Tibial artery (tissue), 4 donors: ENCODE results near the gene PDILT.

ENCODE experiments used
- DNase-seq, 2 donors: peaks; one replicate each; pipeline ENCODE4 v3.0.0-alpha.2; 2019
- H3K27ac ChIP-seq, 2 donors: fragments of 200-600 bp; sonication (generic) in 1 of 2; 1 replicate in 1 of 2; 2 replicates in 1 of 2; pipeline ENCODE4 v1.5.1; 2018 to 2019; ENCODE audit warnings: mild to moderate bottlenecking in 1 of 2
- H3K27me3 ChIP-seq, 2 donors: fragments of 200-600 bp; sonication (generic) in 1 of 2; one replicate each; pipeline versions ENCODE4 v1.5.1 to v1.6.0; 2016 to 2019
- H3K36me3 ChIP-seq, 3 donors: fragments of 200-600 bp; sonication (generic) in 2 of 3; one replicate each; pipeline ENCODE4 v1.5.1; 2016 to 2019; ENCODE audit warnings: mild to moderate bottlenecking in 2 of 3
- H3K4me1 ChIP-seq, 4 donors: fragments of 200-600 bp; sonication (generic) in 2 of 4; 1 replicate in 3 of 4; 2 replicates in 1 of 4; pipeline ENCODE4 v1.5.1; 2016 to 2019
- H3K4me3 ChIP-seq, 2 donors: fragments of 200-600 bp; sonication (generic) in 1 of 2; 1 replicate in 1 of 2; 2 replicates in 1 of 2; pipeline ENCODE4 v1.5.1; 2018 to 2019; ENCODE audit warnings: mild to moderate bottlenecking in 2 of 2
- H3K9me3 ChIP-seq, 3 donors: fragments of 200-600 bp; sonication (generic) in 1 of 3; one replicate each; pipeline ENCODE4 v1.5.1; 2016 to 2019
- CTCF ChIP-seq, 2 experiments: fragments of 200-600 bp in 1 of 2; fragments of 450-650 bp in 1 of 2; IDR thresholded peaks; one replicate each; pipeline ENCODE4 v1.5.1; 2017 to 2019; ENCODE audit warnings: antibody characterized with exemption in 2 of 2, mild to moderate bottlenecking in 1 of 2, moderate library complexity in 1 of 2
- intact Hi-C: fragments of 100-400 bp; cut with DNase I; formaldehyde crosslinking; loops from one replicate; pipeline ENCODE4 v1.15.0; 2023; ENCODE audit warnings: low total_unique reads

Gene PDILT

GRCh38 chr16:20401066-20401465 lies 3.5 kb downstream of the PDILT start:
- H3K4me1 ChIP-seq: no peaks in the 10 kb centered on the region
- H3K36me3 ChIP-seq: no peaks in the 10 kb centered on the region
- no peaks in the 10 kb centered on the region for H3K27me3 ChIP-seq
- no peak overlapping the region for H3K27ac ChIP-seq
- no peak overlapping the region for H3K4me3 ChIP-seq
- DNase-seq: no peak
- intact Hi-C loops: no loop called here
- TF ChIP-seq CTCF (IDR thresholded peaks at IDR 0.05): no peak
- H3K9me3 ChIP-seq: no peaks in the 10 kb centered on the region

- intact Hi-C loops: no loop called here
- H3K9me3 ChIP-seq: no peaks in the 10 kb centered on the region
Measured at GRCh38 chr16:20399185-20399584, 5.4 kb downstream of the PDILT start.

GRCh38 chr16:20398603-20399002 lies 5.9 kb downstream of the PDILT start:
- Histone ChIP-seq H3K4me3 (no peak overlapping the region), H3K27ac (no peak overlapping the region), H3K4me1 (peaks cover 0 to 10% (median 0%) of the 10 kb centered on the region in 4 donors), H3K36me3 (no peaks in the 10 kb centered on the region), H3K9me3 (no peaks in the 10 kb centered on the region), H3K27me3 (no peaks in the 10 kb centered on the region)
- intact Hi-C loops: no loop called here
- no peak for DNase-seq
- TF ChIP-seq CTCF (IDR thresholded peaks at IDR 0.05): no peak

More at GRCh38 chr16:20399185-20399584, 5.4 kb downstream of the PDILT start:
- Histone ChIP-seq H3K27ac (no peak overlapping the region), H3K4me1 (peaks cover 0 to 5% (median 0%) of the 10 kb centered on the region in 4 donors), H3K27me3 (no peaks in the 10 kb centered on the region), H3K36me3 (no peaks in the 10 kb centered on the region), H3K4me3 (no peak overlapping the region)
- TF ChIP-seq CTCF (IDR thresholded peaks at IDR 0.05): no peak
- DNase-seq: no peak

GRCh38 chr16:20397468-20398074 lies 7.0 kb downstream of the PDILT start:
- no peak for DNase-seq
- no peak overlapping the region for H3K4me3 ChIP-seq
- H3K9me3 ChIP-seq: no peaks in the 10 kb centered on the region
- TF ChIP-seq CTCF (IDR thresholded peaks at IDR 0.05): no peak
- peaks cover 0 to 13% (median 0%) of the 10 kb centered on the region in 4 donors for H3K4me1 ChIP-seq
- H3K27ac ChIP-seq: no peak overlapping the region
- intact Hi-C loops: no loop called here
- no peaks in the 10 kb centered on the region for H3K27me3 ChIP-seq
- H3K36me3 ChIP-seq: no peaks in the 10 kb centered on the region

GRCh38 chr16:20396846-20397467 lies 7.6 kb downstream of the PDILT start:
- DNase-seq: no peak
- intact Hi-C loops: no loop called here
- Histone ChIP-seq H3K27me3 (no peaks in the 10 kb centered on the region), H3K4me3 (no peak overlapping the region), H3K4me1 (peaks cover 0 to 13% (median 0%) of the 10 kb centered on the region in 4 donors), H3K27ac (no peak overlapping the region), H3K9me3 (no peaks in the 10 kb centered on the region), H3K36me3 (no peaks in the 10 kb centered on the region)
- TF ChIP-seq CTCF (IDR thresholded peaks at IDR 0.05): no peak
